SJSA1 (cell line): ENCODE measurements around the gene OOSP1. TPM values are rescaled to one million over a fixed set of nuclear protein-coding genes. Genes with fewer than 3 reads are reported as not detected.

Experiments used
- DNase-seq, 2 experiments: peaks; one replicate each; pipeline ENCODE4 v3.0.0-alpha.2; 2015 to 2020; ENCODE audit warnings: low spot score in 2 of 2, low read depth in 1 of 2
- H3K27ac ChIP-seq: fragments of 250-450 bp; sonication (Bioruptor Pico); 2 replicates; pipeline ENCODE4 v1.5.1; 2020; ENCODE audit warnings: mild to moderate bottlenecking, moderate library complexity
- H3K27me3 ChIP-seq: fragments of 250-450 bp; sonication (Bioruptor Pico); replicated peaks from 2 replicates; pipeline ENCODE4 v1.5.1; 2020; ENCODE audit warnings: mild to moderate bottlenecking, moderate library complexity
- H3K36me3 ChIP-seq: fragments of 250-450 bp; sonication (Bioruptor Pico); 2 replicates; pipeline ENCODE4 v1.5.1; 2020; ENCODE audit warnings: mild to moderate bottlenecking
- H3K4me1 ChIP-seq: fragments of 250-450 bp; sonication (Bioruptor Pico); replicated peaks from 2 replicates; pipeline ENCODE4 v1.6.1; 2021; ENCODE audit warnings: mild to moderate bottlenecking
- H3K4me3 ChIP-seq: fragments of 250-450 bp; sonication (Bioruptor Pico); 2 replicates; pipeline ENCODE4 v1.5.1; 2020; ENCODE audit warnings: mild to moderate bottlenecking
- H3K9me3 ChIP-seq: fragments of 250-450 bp; sonication (Bioruptor Pico); replicated peaks from 2 replicates; pipeline ENCODE4 v1.5.1; 2020; ENCODE audit warnings: mild to moderate bottlenecking
- total RNA-seq: library from RNA; depleted of rRNA; stranded (reverse); fragments of >200 nt; shearing (Covaris generic); gene quantifications from 2 replicates; pipeline ENCODE4 v1.2.3, GENCODE V29; 2014

Gene OOSP1
- total RNA-seq, 1 experiment from 2014 or later, result not detected

GRCh38 chr11:59939482-59939881 lies 1.2 kb downstream of the OOSP1 start:
- DNase-seq, result no peak
- H3K27me3 ChIP-seq, result peaks cover 7% of the 10 kb centered on the region; the same call in 1 of the 2 replicates

GRCh38 chr11:59941091-59941490 lies 2.9 kb downstream of the OOSP1 start:
- Histone ChIP-seq H3K27ac (no peak overlapping the region), H3K4me1 (no peaks in the 10 kb centered on the region), H3K36me3 (no peaks in the 10 kb centered on the region), H3K4me3 (no peak overlapping the region), H3K9me3 (no peaks in the 10 kb centered on the region), H3K27me3 (peaks cover 7% of the 10 kb centered on the region; the same call in 1 of the 2 replicates)
- no peak for DNase-seq

More at GRCh38 chr11:59939482-59939881, 1.2 kb downstream of the OOSP1 start:
- H3K27ac ChIP-seq, result no peak overlapping the region
- no peaks in the 10 kb centered on the region for H3K4me1 ChIP-seq
- no peaks in the 10 kb centered on the region for H3K36me3 ChIP-seq
- no peak overlapping the region for H3K4me3 ChIP-seq
- H3K9me3 ChIP-seq, result no peaks in the 10 kb centered on the region

GRCh38 chr11:59943997-59944714 lies 5.9 kb downstream of the OOSP1 start:
- Histone ChIP-seq H3K9me3 (no peaks in the 10 kb centered on the region), H3K4me1 (no peaks in the 10 kb centered on the region), H3K4me3 (no peak overlapping the region), H3K36me3 (no peaks in the 10 kb centered on the region), H3K27ac (no peak overlapping the region), H3K27me3 (peaks cover 7% of the 10 kb centered on the region; the same call in 1 of the 2 replicates)
- no peak for DNase-seq

- Histone ChIP-seq H3K4me1 (no peaks in the 10 kb centered on the region), H3K9me3 (no peaks in the 10 kb centered on the region), H3K36me3 (no peaks in the 10 kb centered on the region), H3K27me3 (peaks cover 7% of the 10 kb centered on the region; the same call in 1 of the 2 replicates), H3K27ac (no peak overlapping the region), H3K4me3 (no peak overlapping the region)
- DNase-seq, result no peak
Observed at GRCh38 chr11:59944720-59945119, 6.5 kb downstream of the OOSP1 start.

GRCh38 chr11:59953463-59954218 lies 15.4 kb downstream of the OOSP1 start:
- no peaks in the 10 kb centered on the region for H3K36me3 ChIP-seq
- DNase-seq, result no peak
- H3K27ac ChIP-seq, result no peak overlapping the region
- no peaks in the 10 kb centered on the region for H3K27me3 ChIP-seq
- H3K9me3 ChIP-seq, result no peaks in the 10 kb centered on the region
- no peaks in the 10 kb centered on the region for H3K4me1 ChIP-seq
- no peak overlapping the region for H3K4me3 ChIP-seq

- Histone ChIP-seq H3K9me3 (no peaks in the 10 kb centered on the region), H3K4me3 (no peak overlapping the region), H3K27me3 (no peaks in the 10 kb centered on the region), H3K36me3 (no peaks in the 10 kb centered on the region), H3K4me1 (no peaks in the 10 kb centered on the region), H3K27ac (no peak overlapping the region)
- DNase-seq, result no peak
Observed at GRCh38 chr11:59954219-59954847, 16.1 kb downstream of the OOSP1 start.

- H3K4me1 ChIP-seq, result no peaks in the 10 kb centered on the region
- no peaks in the 10 kb centered on the region for H3K36me3 ChIP-seq
- DNase-seq, result no peak
- H3K27me3 ChIP-seq, result no peaks in the 10 kb centered on the region
- H3K9me3 ChIP-seq, result no peaks in the 10 kb centered on the region
- no peak overlapping the region for H3K27ac ChIP-seq
- no peak overlapping the region for H3K4me3 ChIP-seq
Observed at GRCh38 chr11:59957094-59957493, 18.9 kb downstream of the OOSP1 start.

- Histone ChIP-seq H3K36me3 (no peaks in the 10 kb centered on the region), H3K9me3 (no peaks in the 10 kb centered on the region), H3K27ac (no peak overlapping the region), H3K27me3 (no peaks in the 10 kb centered on the region), H3K4me1 (no peaks in the 10 kb centered on the region), H3K4me3 (no peak overlapping the region)
- no peak for DNase-seq
Observed at GRCh38 chr11:59960502-59961381, 22.5 kb downstream of the OOSP1 start.

GRCh38 chr11:59962107-59962482 lies 23.9 kb downstream of the OOSP1 start:
- no peak for DNase-seq
- Histone ChIP-seq H3K36me3 (no peaks in the 10 kb centered on the region), H3K27me3 (no peaks in the 10 kb centered on the region), H3K27ac (no peak overlapping the region), H3K4me1 (no peaks in the 10 kb centered on the region), H3K9me3 (no peaks in the 10 kb centered on the region), H3K4me3 (no peak overlapping the region)

GRCh38 chr11:59963733-59964132 lies 25.5 kb downstream of the OOSP1 start, which contains the start of gene OOSP4A:
Gene OOSP4A (plus strand): TSS chr11:59964033. CDS start chr11:59964033, 0 bp downstream.
- H3K36me3 ChIP-seq, result no peaks in the 10 kb centered on the region
- no peaks in the 10 kb centered on the region for H3K27me3 ChIP-seq
- no peak for DNase-seq
- H3K4me1 ChIP-seq, result no peaks in the 10 kb centered on the region
- no peak within 1 kb of the TSS for H3K4me3 ChIP-seq
- no peaks in the 10 kb centered on the region for H3K9me3 ChIP-seq
- H3K27ac ChIP-seq, result no peak within 1 kb of the TSS

- no peaks in the 10 kb centered on the region for H3K4me1 ChIP-seq
- DNase-seq, result no peak
- no peaks in the 10 kb centered on the region for H3K27me3 ChIP-seq
- no peaks in the 10 kb centered on the region for H3K9me3 ChIP-seq
- no peaks in the 10 kb centered on the region for H3K36me3 ChIP-seq
- no peak overlapping the region for H3K27ac ChIP-seq
- no peak overlapping the region for H3K4me3 ChIP-seq
Observed at GRCh38 chr11:59965424-59965823, 27.2 kb downstream of the OOSP1 start.

GRCh38 chr11:59966201-59966600 lies 28.0 kb downstream of the OOSP1 start:
- Histone ChIP-seq H3K4me3 (no peak overlapping the region), H3K4me1 (no peaks in the 10 kb centered on the region), H3K9me3 (no peaks in the 10 kb centered on the region), H3K36me3 (no peaks in the 10 kb centered on the region), H3K27ac (no peak overlapping the region), H3K27me3 (no peaks in the 10 kb centered on the region)
- no peak for DNase-seq

- Histone ChIP-seq H3K27ac (no peak overlapping the region), H3K27me3 (no peaks in the 10 kb centered on the region), H3K4me3 (no peak overlapping the region), H3K36me3 (no peaks in the 10 kb centered on the region), H3K4me1 (no peaks in the 10 kb centered on the region), H3K9me3 (no peaks in the 10 kb centered on the region)
- DNase-seq, result no peak
Observed at GRCh38 chr11:59967677-59968394, 29.6 kb downstream of the OOSP1 start.
